ENCODE data around the gene BANP. TPM values are rescaled to one million over a fixed set of nuclear protein-coding genes. Genes with fewer than 3 reads are reported as not detected.

The BANP gene
- total and polyA plus RNA-seq, 2 of the 8 experiments (the other 6 are each of a cell fraction or from before 2014, with no cell fraction given), result 25.8 to 39.8 TPM

DNA sequence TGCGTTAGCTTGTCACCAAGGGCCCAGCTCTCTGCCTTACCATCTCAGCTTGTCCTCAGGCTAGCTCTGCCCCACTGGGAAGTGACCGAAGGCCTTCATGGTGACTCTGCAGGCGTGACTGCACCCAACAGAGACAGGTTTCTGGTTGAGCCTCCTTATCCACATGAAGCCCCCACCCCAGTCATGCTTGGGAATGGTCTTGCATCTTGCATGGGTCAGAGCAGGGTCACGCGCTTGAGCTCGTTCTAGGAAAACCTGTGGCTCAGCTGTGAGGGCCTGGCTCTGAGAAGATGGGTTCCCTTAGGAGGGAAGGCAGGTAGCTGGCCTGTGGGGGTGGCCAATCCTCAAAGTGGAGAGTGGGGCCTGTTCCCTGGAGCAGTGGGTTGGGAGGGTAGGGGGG lies 122.8 kb downstream of the BANP start:
- H2BK12ac ChIP-seq (ENCODE audit: low read depth, low read length), result no peak overlapping the region
- H3K36me3 ChIP-seq (ENCODE audit: control insufficient read depth in 2 of 4, insufficient read depth in 4 of 4, low read length in 3 of 4), result peaks cover 0 to 8% (median 4%) of the 10 kb centered on the region in 4 experiments; a peak in 2 of 8 replicates
- no peak overlapping the region for H2BK15ac ChIP-seq (ENCODE audit: low read length)
- H3K4me1 ChIP-seq (replicated peaks in 1 of 4; ENCODE audit: control insufficient read depth in 3 of 4, insufficient read depth in 4 of 4, low read length in 3 of 4), result no peaks in the 10 kb centered on the region
- no peak overlapping the region for H3K4ac ChIP-seq (replicated peaks; ENCODE audit: insufficient read length, low read depth, low read length)
- TF ChIP-seq MAFK (IDR thresholded peaks at IDR 0.05; ENCODE audit: low read depth, low read length) (no peak), JUND (IDR thresholded peaks at IDR 0.05; ENCODE audit: low read length) (no peak)
- H4K8ac ChIP-seq (ENCODE audit: extremely low read depth, insufficient read depth, low read length), result no peak overlapping the region
- H2BK120ac ChIP-seq (replicated peaks; ENCODE audit: low read depth, low read length), result no peak overlapping the region
- H2AK5ac ChIP-seq (ENCODE audit: low read depth, low read length), result no peak overlapping the region
- H3K79me2 ChIP-seq (ENCODE audit: control insufficient read depth in 1 of 2, insufficient read depth in 2 of 2, low read length in 2 of 2), result no peaks in the 10 kb centered on the region
- H3K27ac ChIP-seq (ENCODE audit: low read depth, low read length), result no peak overlapping the region
- no peaks in the 10 kb centered on the region for H3K23me2 ChIP-seq (ENCODE audit: low read depth, low read length)
- no peak overlapping the region for H2AFZ ChIP-seq (ENCODE audit: low read length)
- H4K20me1 ChIP-seq (replicated peaks in 1 of 2; ENCODE audit: control insufficient read depth in 1 of 2, insufficient read depth in 2 of 2, low read length in 2 of 2), result no peaks in the 10 kb centered on the region
- H4K5ac ChIP-seq (ENCODE audit: insufficient read length, low read depth, low read length), result no peak overlapping the region
- WGBS, 2 experiments (ENCODE audit: extremely low coverage in 1 of 2, insufficient coverage in 1 of 2, insufficient read length in 1 of 2, insufficient replicate concordance in 2 of 2, low coverage in 1 of 2, low lambda C conversion rate in 2 of 2, missing lambda C conversion rate in 1 of 2), result 95% methylated on average over 6 of the region's 6 CpGs; no CpG with 5 or more reads in 1 of the 2 experiments
- FAIRE-seq (no peak), DNase-seq (ENCODE audit: low read depth in 1 of 2, low spot score in 2 of 2) (no peak)
- no peak overlapping the region for H3K18ac ChIP-seq (ENCODE audit: extremely low read depth, low read length)
- no peaks in the 10 kb centered on the region for H3K9me3 ChIP-seq (ENCODE audit: insufficient read depth in 2 of 2, low read depth in 1 of 2, low read length in 1 of 2)
- no peak overlapping the region for H3K23ac ChIP-seq (ENCODE audit: insufficient read length)
- no peaks in the 10 kb centered on the region for H3K79me1 ChIP-seq (ENCODE audit: low read depth, low read length)
- ChIA-PET POLR2A (ENCODE audit: partially characterized antibody) (no interaction called here), CTCF (ENCODE audit: partially characterized antibody) (interaction anchor here (0.8 to 2.4 kb wide), 4 partner anchors 13 to 72 kb away, joined by 3 to 13 read pairs (median 3); no protein-coding TSS in a partner anchor)
- no peak overlapping the region for H3K9ac ChIP-seq (replicated peaks in 1 of 4; ENCODE audit: extremely low read depth in 1 of 4, low read depth in 3 of 4, low read length in 3 of 4)
- no peak overlapping the region for H2BK20ac ChIP-seq (ENCODE audit: low read length)
- H2BK5ac ChIP-seq (ENCODE audit: low read depth, low read length), result no peak overlapping the region; the same call in 1 of the 2 replicates
- H4K91ac ChIP-seq (replicated peaks; ENCODE audit: insufficient read length, low read length), result no peak overlapping the region
- no peaks in the 10 kb centered on the region for H3K27me3 ChIP-seq (replicated peaks in 1 of 4; ENCODE audit: control insufficient read depth in 3 of 4, extremely low read depth in 1 of 4, insufficient read depth in 3 of 4, low read length in 3 of 4)
- no peak overlapping the region for H3K4me2 ChIP-seq (ENCODE audit: insufficient read depth in 1 of 2, low read depth in 2 of 2, low read length in 2 of 2)
- H3K56ac ChIP-seq (replicated peaks; ENCODE audit: insufficient read length, low read depth, low read length), result no peak overlapping the region
- no peak overlapping the region for H3K4me3 ChIP-seq (ENCODE audit: extremely low read depth in 1 of 4, insufficient read depth in 2 of 4, low read depth in 3 of 4, low read length in 4 of 4)
- no peak overlapping the region for H3K14ac ChIP-seq (ENCODE audit: insufficient read length)
